DND-41 (cell line): ENCODE results near the gene SCAMP3.

ENCODE experiments used
- ATAC-seq: fragments of 200-7000 bp; cut with Tn5 transposase; 3 replicates; pipeline ENCODE4 v1.9.1; 2021; ENCODE audit warnings: low read depth; ENCODE audit not compliant: insufficient read depth
- DNase-seq: peaks from one replicate; pipeline ENCODE4 v3.0.0-alpha.2; 2020
- H2AFZ ChIP-seq: 2 replicates; pipeline ENCODE4 v1.6.0; 2012; ENCODE audit warnings: low read depth, low read length
- H3K27ac ChIP-seq: 2 replicates; pipeline ENCODE4 v1.5.1; 2012; ENCODE audit warnings: low read length, inconsistent platforms
- H3K27me3 ChIP-seq: fragments of 200-600 bp; sonication (generic); 2 replicates; pipeline ENCODE4 v1.6.0; 2012; ENCODE audit warnings: low read length, mild to moderate bottlenecking, inconsistent platforms; ENCODE audit not compliant: insufficient read depth, poor library complexity
- H3K36me3 ChIP-seq: 2 replicates; pipeline ENCODE4 v1.5.1; 2012; ENCODE audit warnings: low read length, inconsistent platforms; ENCODE audit not compliant: insufficient read depth
- H3K4me1 ChIP-seq: 2 replicates; pipeline ENCODE4 v1.5.1; 2012; ENCODE audit warnings: mild to moderate bottlenecking, low read length; ENCODE audit not compliant: insufficient read depth
- H3K4me2 ChIP-seq: 2 replicates; pipeline ENCODE4 v1.6.0; 2012; ENCODE audit warnings: mild to moderate bottlenecking, moderate library complexity, low read length, inconsistent platforms; ENCODE audit not compliant: insufficient read depth
- H3K4me3 ChIP-seq, 2 experiments: fragments of 200-600 bp in 1 of 2; shearing (Covaris generic) in 1 of 2; 2 replicates each; pipeline ENCODE4 v1.5.1; 2012 to 2016; ENCODE audit warnings: inconsistent platforms in 2 of 2, low read length in 2 of 2, mild to moderate bottlenecking in 2 of 2, low read depth in 1 of 2, moderate library complexity in 1 of 2
- H3K79me2 ChIP-seq: 2 replicates; pipeline ENCODE4 v1.6.0; 2012; ENCODE audit warnings: low read length, inconsistent platforms; ENCODE audit not compliant: insufficient read depth
- H3K9ac ChIP-seq: 2 replicates; pipeline ENCODE4 v1.6.0; 2012; ENCODE audit warnings: low read depth, mild to moderate bottlenecking, inconsistent platforms, low read length, moderate library complexity
- H3K9me3 ChIP-seq: 2 replicates; pipeline ENCODE4 v1.5.1; 2012; ENCODE audit warnings: low read length, moderate library complexity, mild to moderate bottlenecking, inconsistent platforms; ENCODE audit not compliant: insufficient read depth, severe bottlenecking
- H4K20me1 ChIP-seq: 2 replicates; pipeline ENCODE4 v1.6.0; 2012; ENCODE audit warnings: low read length; ENCODE audit not compliant: insufficient read depth
- EZH2 ChIP-seq: IDR thresholded peaks from 3 replicates; pipeline ENCODE4 v1.6.1; 2012; ENCODE audit warnings: borderline replicate concordance, low read depth, mild to moderate bottlenecking, moderate library complexity, low read length, inconsistent platforms; ENCODE audit not compliant: severe bottlenecking
- TF ChIP-seq, protein P1 (sequence below): IDR thresholded peaks from 2 replicates; pipeline ENCODE4 v1.5.1; 2012; ENCODE audit warnings: borderline replicate concordance, low read length, moderate library complexity, mild to moderate bottlenecking; ENCODE audit not compliant: poor library complexity, severe bottlenecking; ENCODE audit errors: extremely low read depth

The SCAMP3 gene

DNA sequence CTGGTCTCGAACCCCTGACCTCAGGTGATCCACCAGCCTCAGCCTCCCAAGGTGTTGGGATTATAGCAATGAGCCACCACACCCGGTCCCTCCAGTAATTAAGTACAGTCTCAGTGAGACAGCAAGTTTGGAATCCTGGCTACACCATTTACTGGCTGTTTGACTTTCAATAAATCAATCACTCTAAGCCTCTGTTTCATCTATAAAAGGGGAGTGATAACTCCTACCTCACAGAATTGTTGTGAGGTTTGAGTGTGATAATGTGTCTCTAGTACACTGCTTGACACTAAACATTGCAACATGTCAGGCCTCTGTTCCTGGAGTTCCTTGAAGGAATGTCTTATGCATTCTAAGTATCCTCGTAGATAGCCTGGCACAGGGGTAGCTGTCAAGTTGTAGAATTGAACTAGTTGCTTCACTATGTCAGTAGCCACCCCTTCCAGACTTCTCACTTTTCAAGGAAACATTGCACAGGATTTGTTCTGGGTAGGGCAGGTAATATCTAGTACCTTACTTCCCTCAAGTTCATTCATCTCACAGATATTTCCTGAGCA is 19.3 kb downstream of the SCAMP3 start:
- Histone ChIP-seq H3K36me3 (peaks cover 17% of the 10 kb centered on the region), H3K4me3 (peak overlapping the region; percentile 74 to 82; a peak in 3 of 4 replicates), H3K4me1 (peaks cover 51% of the 10 kb centered on the region), H3K9me3 (no peaks in the 10 kb centered on the region), H3K27me3 (no peaks in the 10 kb centered on the region), H2AFZ (no peak overlapping the region), H3K79me2 (peaks cover 34% of the 10 kb centered on the region), H3K27ac (peak overlapping the region; percentile 96), H3K9ac (peak overlapping the region; percentile 83), H3K4me2 (peak overlapping the region; percentile 72), H4K20me1 (no peaks in the 10 kb centered on the region)
- TF ChIP-seq EZH2 = no peak
- TF ChIP-seq, protein P1, sequence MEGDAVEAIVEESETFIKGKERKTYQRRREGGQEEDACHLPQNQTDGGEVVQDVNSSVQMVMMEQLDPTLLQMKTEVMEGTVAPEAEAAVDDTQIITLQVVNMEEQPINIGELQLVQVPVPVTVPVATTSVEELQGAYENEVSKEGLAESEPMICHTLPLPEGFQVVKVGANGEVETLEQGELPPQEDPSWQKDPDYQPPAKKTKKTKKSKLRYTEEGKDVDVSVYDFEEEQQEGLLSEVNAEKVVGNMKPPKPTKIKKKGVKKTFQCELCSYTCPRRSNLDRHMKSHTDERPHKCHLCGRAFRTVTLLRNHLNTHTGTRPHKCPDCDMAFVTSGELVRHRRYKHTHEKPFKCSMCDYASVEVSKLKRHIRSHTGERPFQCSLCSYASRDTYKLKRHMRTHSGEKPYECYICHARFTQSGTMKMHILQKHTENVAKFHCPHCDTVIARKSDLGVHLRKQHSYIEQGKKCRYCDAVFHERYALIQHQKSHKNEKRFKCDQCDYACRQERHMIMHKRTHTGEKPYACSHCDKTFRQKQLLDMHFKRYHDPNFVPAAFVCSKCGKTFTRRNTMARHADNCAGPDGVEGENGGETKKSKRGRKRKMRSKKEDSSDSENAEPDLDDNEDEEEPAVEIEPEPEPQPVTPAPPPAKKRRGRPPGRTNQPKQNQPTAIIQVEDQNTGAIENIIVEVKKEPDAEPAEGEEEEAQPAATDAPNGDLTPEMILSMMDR = no peak
- ATAC-seq (no peak), DNase-seq (no peak)

DNA sequence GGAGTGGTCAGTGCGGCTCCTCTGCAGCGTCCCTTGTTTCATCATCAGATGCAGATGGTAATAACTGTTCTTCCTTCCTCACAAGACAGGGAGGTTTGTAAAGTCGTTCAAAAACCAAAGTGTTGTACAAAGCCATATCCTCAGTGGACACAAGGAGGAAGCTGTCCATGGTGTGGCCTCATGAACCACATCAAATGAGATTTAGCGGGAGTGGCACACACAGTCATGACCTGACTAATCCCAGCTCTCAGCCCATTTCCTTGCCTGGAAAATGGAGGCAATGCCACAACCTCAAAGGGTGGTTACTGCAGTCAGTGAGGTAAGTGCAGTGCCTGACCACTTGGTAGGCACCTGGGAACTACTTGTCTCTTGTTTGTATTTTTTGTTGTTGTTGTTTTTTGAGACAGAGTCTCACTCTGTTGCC is 20.3 kb downstream of the SCAMP3 start:
- H3K4me2 ChIP-seq = peak overlapping the region; percentile 82
- peak overlapping the region; percentile 49 for H3K9ac ChIP-seq
- ATAC-seq (no peak), DNase-seq (no peak)
- H3K4me3 ChIP-seq = 0 out of 4 replicates have a peak overlapping the region, but pooled peaks of 1 of the 2 experiments have one; percentile 60
- no peaks in the 10 kb centered on the region for H3K9me3 ChIP-seq
- peak overlapping the region; percentile 51 for H3K27ac ChIP-seq
- H2AFZ ChIP-seq = no peak overlapping the region
- H4K20me1 ChIP-seq = no peaks in the 10 kb centered on the region
- H3K36me3 ChIP-seq = peaks cover 17% of the 10 kb centered on the region
- H3K79me2 ChIP-seq = peaks cover 34% of the 10 kb centered on the region
- peaks cover 51% of the 10 kb centered on the region for H3K4me1 ChIP-seq
- no peaks in the 10 kb centered on the region for H3K27me3 ChIP-seq
- TF ChIP-seq, protein P1 = no peak
- TF ChIP-seq EZH2 = no peak

DNA sequence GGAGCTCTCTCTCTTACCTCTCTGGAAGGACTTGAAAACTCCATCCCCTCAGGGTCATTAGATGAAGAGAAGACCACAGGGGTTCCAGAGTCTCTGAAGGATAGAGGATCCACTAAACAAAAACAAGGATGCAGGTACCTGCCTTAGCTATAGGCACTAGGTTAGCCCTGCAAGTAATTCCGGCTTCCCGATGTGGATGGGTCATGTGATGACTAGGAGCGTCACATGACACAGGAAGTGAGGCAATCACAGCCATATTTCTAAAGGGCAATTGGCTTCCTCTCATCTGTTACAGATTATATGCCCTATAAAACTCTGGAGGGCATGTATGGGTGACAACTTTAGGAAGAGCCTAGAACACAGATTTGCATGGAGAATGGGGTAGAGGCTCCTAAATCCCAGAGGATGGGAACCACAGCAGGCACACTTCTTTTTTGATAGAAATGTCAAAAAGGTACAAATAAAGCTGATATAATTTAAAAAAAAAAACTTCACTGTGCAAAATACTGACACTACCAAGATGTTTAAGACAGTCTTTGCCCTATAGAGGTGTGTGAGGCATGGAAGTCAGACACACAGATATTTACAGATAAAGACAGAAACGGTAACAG is 21.0 kb downstream of the SCAMP3 start:
- Histone ChIP-seq H3K9me3 (no peaks in the 10 kb centered on the region), H3K9ac (peak overlapping the region; percentile 49), H3K4me2 (peak overlapping the region; percentile 82), H3K27me3 (no peaks in the 10 kb centered on the region), H3K36me3 (peaks cover 23% of the 10 kb centered on the region), H3K4me1 (peaks cover 51% of the 10 kb centered on the region), H3K27ac (peak overlapping the region; percentile 51), H2AFZ (peak overlapping the region; percentile 68), H3K79me2 (peaks cover 34% of the 10 kb centered on the region), H3K4me3 (peak overlapping the region; percentile 18 to 60; a peak in 3 of 4 replicates), H4K20me1 (no peaks in the 10 kb centered on the region)
- peak; percentile 80 for DNase-seq
- TF ChIP-seq EZH2 = no peak
- TF ChIP-seq, protein P1 = no peak
- peak; percentile 34 for ATAC-seq
